Gastrocnemius medialis (tissue), 4 donors: ENCODE data around the gene PHF21B.

ENCODE experiments used
- CTCF ChIP-seq, 5 experiments: fragments of 450-650 bp in 3 of 5; fragments of 200-600 bp in 2 of 5; sonication (generic) in 2 of 5; IDR thresholded peaks in 4 of 5; conservative IDR thresholded peaks in 1 of 5; 1 replicate in 4 of 5; 2 replicates in 1 of 5; pipeline ENCODE4 v1.5.1; 2016 to 2019; ENCODE audit warnings: antibody characterized with exemption in 5 of 5, mild to moderate bottlenecking in 3 of 5, moderate library complexity in 3 of 5
- POLR2A ChIP-seq, 2 donors: fragments of 450-650 bp; IDR thresholded peaks; one replicate each; pipeline ENCODE4 v1.6.1; 2017; ENCODE audit warnings: antibody characterized with exemption in 2 of 2, mild to moderate bottlenecking in 2 of 2, moderate library complexity in 2 of 2

DNA sequence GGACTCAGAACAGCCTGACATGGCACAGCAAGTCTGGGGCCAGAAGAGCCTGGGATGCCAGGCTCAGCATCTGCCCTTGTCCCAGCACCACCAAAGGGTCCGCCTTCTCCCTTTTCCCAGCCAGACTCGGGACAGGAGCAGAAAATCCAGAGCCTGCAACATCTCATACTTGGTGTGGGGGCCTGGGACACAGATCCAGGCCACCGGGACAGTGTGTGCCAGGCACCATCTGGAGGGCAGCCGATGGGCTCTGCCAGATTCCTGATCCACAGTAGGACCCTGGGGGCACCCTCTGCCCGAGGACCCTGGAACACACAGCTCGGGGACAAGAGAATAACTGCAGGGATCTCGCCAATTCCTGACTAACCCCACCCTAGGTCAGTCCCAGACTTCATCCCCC, 67.7 kb downstream of the PHF21B start:
- TF ChIP-seq CTCF (IDR thresholded peaks at IDR 0.05 in 4 of 5, conservative IDR thresholded peaks at IDR 0.05 in 1 of 5) = no peak
- TF ChIP-seq POLR2A (IDR thresholded peaks at IDR 0.05) = no peak
